ENCODE measurements around the gene CD99. TPM values are rescaled to one million over a fixed set of nuclear protein-coding genes. Genes with fewer than 3 reads are reported as not detected.

Gene CD99
- total RNA-seq (2022; extraction: Qiagen RNA extraction; ENCODE audit: low read depth): 250 to 272 TPM (median 264 TPM) in 5 replicates

GRCh38 chrX:2690856-2691542 is at the start of gene CD99:
Gene CD99, plus strand, starts transcription at chrX:2691295. Its CDS starts 66 bp downstream, at chrX:2691361.

GRCh38 chrX:2751874-2752300 is 60.8 kb downstream of the CD99 start, which contains the start of gene XG:
Gene XG, plus strand, starts transcription at chrX:2752040. Its CDS starts 235 bp downstream, at chrX:2752275.

Other genes with a start within 250 kb of the CD99 start
- 35.3 to 46.4 TPM (median 43.6 TPM) in 5 replicates for gene DHRSX, start 190.3 kb upstream of the CD99 start, total RNA-seq (2022; extraction: Qiagen RNA extraction; ENCODE audit: low read depth)
- gene ZBED1, start 190.3 kb upstream of the CD99 start, total RNA-seq (2022; extraction: Qiagen RNA extraction; ENCODE audit: low read depth): 26.8 to 30.2 TPM (median 28.4 TPM) in 5 replicates
- not detected in 5 replicates for gene XG, start 60.7 kb downstream of the CD99 start, total RNA-seq (2022; extraction: Qiagen RNA extraction; ENCODE audit: low read depth)
- 3.6 to 5.6 TPM (median 4.3 TPM) in 5 replicates for gene GYG2, start 137.6 kb downstream of the CD99 start, total RNA-seq (2022; extraction: Qiagen RNA extraction; ENCODE audit: low read depth)
- gene ARSD, start 238.0 kb downstream of the CD99 start, total RNA-seq (2022; extraction: Qiagen RNA extraction; ENCODE audit: low read depth): 11.9 to 13.1 TPM (median 12.1 TPM) in 5 replicates